ENCODE measurements around the gene CR1. TPM values are rescaled to one million over a fixed set of nuclear protein-coding genes. Genes with fewer than 3 reads are reported as not detected.
"Not testable (repeated sequence)": the region's sequence is repeated elsewhere in the genome, so short reads cannot be mapped to it uniquely, and the experiment has no call there.

Gene CR1
- polyA plus RNA-seq, 1 experiment: not detected

- ChIA-PET CTCF (interaction anchor here (1.5 to 2.0 kb wide), 2 partner anchors 20 to 124 kb away, joined by 3 to 9 read pairs; no protein-coding TSS in a partner anchor), POLR2A (no interaction called here)
- Histone ChIP-seq H3K4me3 (ENCODE audit: low read depth, low read length) (no peak overlapping the region), H3K9me3 (ENCODE audit: control insufficient read depth, insufficient read depth, low read length) (no peaks in the 10 kb centered on the region), H3K27ac (ENCODE audit: low read depth, low read length) (no peak overlapping the region), H3K27me3 (ENCODE audit: control insufficient read depth, insufficient read depth, low read length) (peaks cover 14% of the 10 kb centered on the region)
- TF ChIP-seq CTCF (IDR thresholded peaks at IDR 0.05; ENCODE audit: low read depth, low read length): no peak
- no peak for DNase-seq (ENCODE audit: low read depth, low spot score)
These were observed 177.4 kb downstream of the CR1 start for GRCh38 chr1:207673399-207673798.

- Histone ChIP-seq H3K9me3 (ENCODE audit: control insufficient read depth, insufficient read depth, low read length) (no peaks in the 10 kb centered on the region), H3K27me3 (ENCODE audit: control insufficient read depth, insufficient read depth, low read length) (no peaks in the 10 kb centered on the region), H3K27ac (ENCODE audit: low read depth, low read length) (no peak overlapping the region), H3K4me3 (ENCODE audit: low read depth, low read length) (no peak overlapping the region)
- TF ChIP-seq CTCF (IDR thresholded peaks at IDR 0.05; ENCODE audit: low read depth, low read length): no peak
- CTCF ChIA-PET: interaction anchor here (0.6 kb wide), 2 partner anchors 88 to 1130 kb away, joined by 3 to 4 read pairs; no protein-coding TSS in a partner anchor
- DNase-seq (ENCODE audit: low read depth, low spot score): no peak
- POLR2A ChIA-PET: no interaction called here
These were observed 180.2 kb downstream of the CR1 start for GRCh38 chr1:207676153-207676552.

- DNase-seq (ENCODE audit: low read depth, low spot score); H3K27ac ChIP-seq (ENCODE audit: low read depth, low read length); H3K9me3 ChIP-seq (ENCODE audit: control insufficient read depth, insufficient read depth, low read length); POLR2A ChIA-PET; H3K27me3 ChIP-seq (ENCODE audit: control insufficient read depth, insufficient read depth, low read length); H3K4me3 ChIP-seq (ENCODE audit: low read depth, low read length): not testable (repeated sequence)
- CTCF ChIA-PET: interaction anchor here (1.0 kb wide), 1 partner anchor 282 kb away, joined by 3 read pairs; no protein-coding TSS in a partner anchor
These were observed 184.8 kb downstream of the CR1 start for GRCh38 chr1:207680590-207681388.

GRCh38 chr1:207682872-207683434, 187.0 kb downstream of the CR1 start:
- DNase-seq (ENCODE audit: low read depth, low spot score); H3K9me3 ChIP-seq (ENCODE audit: control insufficient read depth, insufficient read depth, low read length); POLR2A ChIA-PET; H3K27me3 ChIP-seq (ENCODE audit: control insufficient read depth, insufficient read depth, low read length); H3K4me3 ChIP-seq (ENCODE audit: low read depth, low read length); H3K27ac ChIP-seq (ENCODE audit: low read depth, low read length): not testable (repeated sequence)
- CTCF ChIA-PET: interaction anchor here (0.9 kb wide), 1 partner anchor 16 kb away, joined by 4 read pairs; no protein-coding TSS in a partner anchor

GRCh38 chr1:207690551-207690950, 194.6 kb downstream of the CR1 start:
- DNase-seq (ENCODE audit: low read depth, low spot score); H3K27me3 ChIP-seq (ENCODE audit: control insufficient read depth, insufficient read depth, low read length); CTCF ChIA-PET: not testable (repeated sequence)

GRCh38 chr1:207691010-207691409, 195.1 kb downstream of the CR1 start:
- no peak for DNase-seq (ENCODE audit: low read depth, low spot score)
- H3K27ac ChIP-seq (ENCODE audit: low read depth, low read length): no peak overlapping the region
- no peak overlapping the region for H3K4me3 ChIP-seq (ENCODE audit: low read depth, low read length)
- H3K27me3 ChIP-seq (ENCODE audit: control insufficient read depth, insufficient read depth, low read length): no peaks in the 10 kb centered on the region
- CTCF ChIA-PET: interaction anchor here (0.6 kb wide), 1 partner anchor 12 kb away, joined by 3 read pairs; no protein-coding TSS in a partner anchor
- TF ChIP-seq CTCF (IDR thresholded peaks at IDR 0.05; ENCODE audit: low read depth, low read length): no peak
- H3K9me3 ChIP-seq (ENCODE audit: control insufficient read depth, insufficient read depth, low read length): no peaks in the 10 kb centered on the region
- POLR2A ChIA-PET: no interaction called here

More at GRCh38 chr1:207690551-207690950, 194.6 kb downstream of the CR1 start:
- POLR2A ChIA-PET; H3K4me3 ChIP-seq (ENCODE audit: low read depth, low read length); H3K27ac ChIP-seq (ENCODE audit: low read depth, low read length); H3K9me3 ChIP-seq (ENCODE audit: control insufficient read depth, insufficient read depth, low read length): not testable (repeated sequence)

Other genes starting within 250 kb of the CR1 start
- 65.1 and 88.3 TPM in 2 replicates for gene CD55, start 174.5 kb upstream of the CR1 start, polyA plus RNA-seq (2011; rRNA removed)
- gene CR2, start 41.8 kb upstream of the CR1 start, polyA plus RNA-seq (2011; rRNA removed): not detected in 2 replicates
- gene CR1L, start 149.0 kb downstream of the CR1 start, polyA plus RNA-seq (2011; rRNA removed): not detected in 2 replicates

Measured in AG04450 (cell line).